Thymus (tissue), 11 donors: ENCODE measurements around the gene FAM131B. TPM values are rescaled to one million over a fixed set of nuclear protein-coding genes. Genes with fewer than 3 reads are reported as not detected.
A peak's percentile ranks its signal among the peaks of the same experiment; 100 is the strongest.

Experiments used
- DNase-seq, 9 donors: peaks; one replicate each; pipeline ENCODE4 v3.0.0-alpha.2; 2013; ENCODE audit warnings: low spot score in 9 of 9, low read depth in 6 of 9, missing footprints in 1 of 9
- H3K27ac ChIP-seq, 2 donors: one replicate each; pipeline ENCODE4 v1.5.1; 2013; ENCODE audit warnings: control low read depth in 1 of 2, low read depth in 1 of 2, low read length in 1 of 2, mild to moderate bottlenecking in 1 of 2, moderate library complexity in 1 of 2
- H3K27me3 ChIP-seq, 2 donors: one replicate each; pipeline ENCODE4 v1.5.1; 2013; ENCODE audit warnings: low read length in 1 of 2; ENCODE audit not compliant: control insufficient read depth in 2 of 2, insufficient read depth in 1 of 2
- H3K36me3 ChIP-seq, 2 donors: one replicate each; pipeline ENCODE4 v1.5.1; 2013; ENCODE audit warnings: low read length in 1 of 2, mild to moderate bottlenecking in 1 of 2, moderate library complexity in 1 of 2; ENCODE audit not compliant: control insufficient read depth in 2 of 2, insufficient read depth in 2 of 2
- H3K4me1 ChIP-seq, 2 donors: one replicate each; pipeline ENCODE4 v1.5.1; 2013; ENCODE audit warnings: low read length in 2 of 2; ENCODE audit not compliant: control insufficient read depth in 2 of 2, insufficient read depth in 2 of 2
- H3K4me3 ChIP-seq, 2 donors: one replicate each; pipeline ENCODE4 v1.5.1; 2013; ENCODE audit warnings: low read length in 2 of 2, control low read depth in 1 of 2, mild to moderate bottlenecking in 1 of 2
- H3K9me3 ChIP-seq, 2 donors: one replicate each; pipeline ENCODE4 v1.5.1; 2013; ENCODE audit warnings: low read length in 1 of 2, mild to moderate bottlenecking in 1 of 2; ENCODE audit not compliant: control insufficient read depth in 2 of 2, insufficient read depth in 1 of 2
- WGBS: extraction: QIAGEN DNeasy Blood & Tissue Kit; methylation state at CpG from one replicate; pipeline ENCODE4 v1.1.7; 2013; 5-methylcytosine and 5-hydroxymethylcytosine counted together
- polyA plus RNA-seq: library from polyadenylated mRNA; stranded (reverse); fragments of 200-250 nt; gene quantifications from one replicate; pipeline ENCODE4 v1.2.3, GENCODE V29; 2013
- total RNA-seq: library from RNA; stranded (reverse); fragments of 120-200 nt; gene quantifications from one replicate; pipeline ENCODE4 v1.2.4, GENCODE V29; 2013
- donor health status: healthy.

FAM131B gene
- total and polyA plus RNA-seq, 2 donors, result 0.47 to 0.68 TPM

DNA sequence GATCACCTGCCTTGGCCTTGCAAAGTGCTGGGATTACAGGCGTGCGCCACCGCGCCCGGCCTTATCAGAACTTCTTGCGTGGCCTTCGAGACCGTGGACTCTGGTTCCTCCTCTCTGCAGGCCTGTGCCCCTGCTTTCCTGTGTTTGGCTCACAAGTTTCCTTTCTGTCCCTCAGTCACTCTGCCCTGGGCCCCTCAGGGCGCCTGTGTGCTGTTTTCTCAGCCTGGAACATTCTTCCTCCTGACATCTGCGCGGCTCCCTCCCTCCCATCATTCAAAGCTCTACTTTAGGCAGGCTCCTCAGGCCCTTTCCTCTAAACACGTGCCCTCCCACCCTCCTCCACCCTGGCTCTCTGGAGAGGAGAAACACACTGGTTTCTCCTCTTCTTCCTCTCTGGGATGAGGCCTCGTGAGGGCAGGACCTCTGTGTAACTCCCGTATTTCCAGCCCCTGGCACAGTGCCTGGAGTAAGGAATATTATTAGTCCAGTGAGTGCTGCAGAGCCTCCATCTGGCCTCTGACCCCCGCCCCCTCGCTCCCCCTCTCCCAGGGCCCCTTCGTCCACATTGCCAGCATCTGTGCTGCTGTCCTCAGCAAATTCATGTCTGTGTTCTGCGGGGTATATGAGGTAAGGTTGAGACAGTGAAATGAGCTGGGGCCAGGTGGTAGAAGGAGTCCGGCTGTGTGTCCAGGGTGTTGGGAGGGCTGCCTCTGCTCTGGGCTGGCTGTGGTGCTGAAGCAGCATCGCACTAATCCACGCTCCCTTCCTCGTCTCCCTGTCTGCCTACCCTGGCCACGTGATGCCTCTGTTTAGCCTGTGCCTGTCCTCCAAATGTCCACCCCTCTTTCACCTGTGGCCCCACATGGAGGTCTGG lies 39.5 kb downstream of the FAM131B start:
- Histone ChIP-seq H3K27me3 (no peaks in the 10 kb centered on the region), H3K4me1 (peaks cover 0 to 8% of the 10 kb centered on the region in 2 donors), H3K36me3 (no peaks in the 10 kb centered on the region), H3K27ac (no peak overlapping the region), H3K4me3 (no peak overlapping the region), H3K9me3 (no peaks in the 10 kb centered on the region)
- no peak for DNase-seq
- 91% methylated on average over 23 of the region's 23 CpGs for WGBS

DNA sequence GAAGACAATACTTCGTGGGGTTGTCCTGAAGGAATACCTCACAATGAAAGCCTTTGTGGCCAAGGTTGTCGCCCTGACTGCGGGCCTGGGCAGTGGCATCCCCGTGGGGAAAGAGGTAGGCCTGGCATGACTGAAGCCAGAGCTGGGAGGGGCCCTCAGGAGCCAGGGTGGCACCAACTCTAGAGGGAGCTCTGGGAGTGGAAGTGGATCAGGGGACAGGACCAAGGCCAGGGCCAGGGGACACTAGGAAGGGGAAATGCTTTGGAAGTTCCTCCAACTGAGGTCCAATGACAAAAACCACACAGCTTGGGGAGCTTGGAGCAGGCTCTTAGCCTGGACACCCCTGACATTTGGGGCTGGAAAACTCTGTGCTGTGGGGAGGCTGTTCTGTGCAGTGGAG lies 40.8 kb downstream of the FAM131B start:
- no peaks in the 10 kb centered on the region for H3K36me3 ChIP-seq
- no peak for DNase-seq
- peaks cover 0 to 12% of the 10 kb centered on the region in 2 donors for H3K4me1 ChIP-seq
- no peaks in the 10 kb centered on the region for H3K27me3 ChIP-seq
- WGBS, result 92% methylated on average over 4 of the region's 4 CpGs
- H3K4me3 ChIP-seq, result no peak overlapping the region
- H3K9me3 ChIP-seq, result no peaks in the 10 kb centered on the region
- no peak overlapping the region for H3K27ac ChIP-seq

DNA sequence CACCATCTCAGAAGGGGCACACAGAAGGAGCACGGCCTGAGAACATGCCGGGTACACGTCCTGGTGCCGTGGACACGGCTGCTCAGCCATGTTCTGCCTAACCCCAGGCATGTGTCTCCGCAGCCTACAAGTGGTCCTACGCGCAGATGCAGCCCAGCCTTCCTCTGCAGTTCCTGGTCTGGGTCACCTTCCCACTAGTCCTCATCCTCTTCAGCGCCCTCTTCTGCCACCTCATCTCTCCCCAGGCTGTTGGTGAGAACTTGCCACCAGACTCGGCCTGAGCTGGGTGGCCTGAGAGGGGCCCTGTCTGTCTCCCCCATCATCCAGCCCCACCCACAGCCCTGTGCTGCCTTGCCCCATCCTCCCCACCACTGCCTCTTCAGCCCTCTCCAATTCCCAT lies 41.3 kb downstream of the FAM131B start:
- H3K36me3 ChIP-seq, result no peaks in the 10 kb centered on the region
- H3K27me3 ChIP-seq, result no peaks in the 10 kb centered on the region
- no peak overlapping the region for H3K27ac ChIP-seq
- DNase-seq, result no peak
- 96% methylated on average over 10 of the region's 10 CpGs for WGBS
- H3K9me3 ChIP-seq, result no peaks in the 10 kb centered on the region
- peaks cover 0 to 16% of the 10 kb centered on the region in 2 donors for H3K4me1 ChIP-seq
- no peak overlapping the region for H3K4me3 ChIP-seq

DNA sequence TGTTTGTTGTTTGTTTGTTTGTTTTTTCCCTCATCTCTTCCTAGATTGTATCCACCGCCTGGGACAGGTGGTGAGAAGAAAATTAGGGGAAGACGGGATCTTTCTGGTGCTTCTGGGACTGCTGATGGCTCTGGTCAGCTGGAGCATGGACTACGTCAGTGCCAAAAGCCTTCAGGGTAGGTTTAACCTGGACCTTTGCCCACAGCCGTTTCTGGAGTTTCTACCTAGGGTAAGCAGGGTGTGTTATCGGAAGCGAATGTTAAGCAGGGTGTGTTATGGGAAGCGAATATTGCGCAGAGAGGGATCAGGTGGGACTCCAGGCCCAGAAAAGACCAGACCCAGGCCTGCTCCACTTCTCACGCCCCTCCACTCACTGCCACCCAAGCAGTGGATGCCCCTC lies 41.9 kb downstream of the FAM131B start:
- 86% methylated on average over 9 of the region's 9 CpGs for WGBS
- Histone ChIP-seq H3K4me3 (no peak overlapping the region), H3K27me3 (no peaks in the 10 kb centered on the region), H3K36me3 (no peaks in the 10 kb centered on the region), H3K27ac (no peak overlapping the region), H3K4me1 (peaks cover 0 to 22% of the 10 kb centered on the region in 2 donors), H3K9me3 (no peaks in the 10 kb centered on the region)
- DNase-seq, result no peak

DNA sequence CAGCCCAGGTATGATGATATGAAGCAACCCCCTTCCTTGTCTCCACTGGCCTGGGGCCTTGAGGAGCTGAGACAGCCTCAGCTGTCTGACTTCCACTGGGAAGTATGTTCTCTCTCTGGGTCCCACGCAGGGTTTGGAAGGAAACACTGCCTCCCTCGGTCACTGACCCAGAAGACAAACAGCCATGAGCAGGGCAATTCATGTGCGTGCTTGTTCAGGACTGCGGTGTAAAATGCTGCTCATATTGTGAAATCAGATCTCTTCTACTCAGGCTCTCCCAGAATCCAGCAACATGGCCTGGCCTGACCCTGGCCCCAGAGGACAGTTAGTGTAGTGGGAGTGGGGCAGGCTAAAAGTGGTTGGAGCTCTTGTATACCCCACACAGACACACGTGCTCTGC lies 43.9 kb downstream of the FAM131B start:
- Histone ChIP-seq H3K4me1 (peaks cover 0 to 23% of the 10 kb centered on the region in 2 donors), H3K27ac (peak overlapping the region in 1 of 2 donors; percentile 49), H3K27me3 (no peaks in the 10 kb centered on the region), H3K4me3 (no peak overlapping the region), H3K9me3 (no peaks in the 10 kb centered on the region), H3K36me3 (no peaks in the 10 kb centered on the region)
- DNase-seq, result no peak
- 93% methylated on average over 5 of the region's 5 CpGs for WGBS

DNA sequence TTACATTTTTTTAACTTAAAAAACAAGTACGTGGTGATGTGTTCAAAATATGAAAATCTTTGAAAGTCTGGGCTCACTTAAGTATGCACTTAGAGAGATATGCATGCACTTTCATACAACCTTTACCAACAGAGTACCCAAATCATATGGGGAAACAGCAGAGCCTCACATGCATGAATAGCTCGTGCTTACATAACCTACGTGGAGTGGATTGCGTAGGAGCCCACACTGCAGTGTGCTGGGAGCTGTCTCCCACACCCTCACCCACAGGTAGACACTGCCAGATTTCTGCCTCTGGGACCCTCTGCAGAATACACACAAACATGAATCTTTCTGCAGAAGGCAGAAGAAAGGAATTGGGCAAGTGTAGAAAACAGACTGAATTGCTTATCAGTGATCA lies 46.0 kb downstream of the FAM131B start:
- no peaks in the 10 kb centered on the region for H3K27me3 ChIP-seq
- H3K36me3 ChIP-seq, result no peaks in the 10 kb centered on the region
- no peak overlapping the region for H3K4me3 ChIP-seq
- H3K4me1 ChIP-seq, result peaks cover 0 to 20% of the 10 kb centered on the region in 2 donors
- no peaks in the 10 kb centered on the region for H3K9me3 ChIP-seq
- WGBS, result 95% methylated on average over 4 of the region's 4 CpGs
- DNase-seq, result no peak
- H3K27ac ChIP-seq, result no peak overlapping the region

DNA sequence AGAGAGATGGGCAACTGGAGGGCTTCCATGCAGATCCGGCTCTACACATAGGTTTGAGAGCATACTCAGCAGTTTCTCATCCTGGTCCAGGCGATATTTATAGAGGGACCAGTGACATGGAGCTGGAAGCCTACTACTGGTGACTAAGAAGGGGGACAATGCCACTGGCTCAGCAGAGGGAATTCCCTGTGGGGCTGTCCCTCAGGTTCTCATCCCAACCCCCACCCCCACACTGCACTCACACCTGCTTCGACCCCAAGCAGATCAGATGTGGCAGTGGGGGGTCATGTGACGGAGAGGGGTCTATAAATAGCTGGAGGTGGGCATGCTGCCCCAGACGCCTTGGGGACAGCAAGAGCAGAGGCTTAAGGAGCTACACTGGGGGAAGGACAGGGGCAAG lies 46.7 kb downstream of the FAM131B start, which contains the start of gene CLCN1:
Gene CLCN1 (plus strand): TSS at position 336 of the 400 bp plus-strand sequence. CDS start 102 bp downstream, outside the sequence.
- Histone ChIP-seq H3K4me1 (peaks cover 0 to 25% of the 10 kb centered on the region in 2 donors), H3K9me3 (no peaks in the 10 kb centered on the region), H3K27me3 (no peaks in the 10 kb centered on the region), H3K36me3 (no peaks in the 10 kb centered on the region), H3K27ac (no peak within 1 kb of the TSS), H3K4me3 (no peak within 1 kb of the TSS)
- DNase-seq, result no peak
- whole genome bisulfite sequencing, result 75% methylated on average over 5 of the region's 5 CpGs

DNA sequence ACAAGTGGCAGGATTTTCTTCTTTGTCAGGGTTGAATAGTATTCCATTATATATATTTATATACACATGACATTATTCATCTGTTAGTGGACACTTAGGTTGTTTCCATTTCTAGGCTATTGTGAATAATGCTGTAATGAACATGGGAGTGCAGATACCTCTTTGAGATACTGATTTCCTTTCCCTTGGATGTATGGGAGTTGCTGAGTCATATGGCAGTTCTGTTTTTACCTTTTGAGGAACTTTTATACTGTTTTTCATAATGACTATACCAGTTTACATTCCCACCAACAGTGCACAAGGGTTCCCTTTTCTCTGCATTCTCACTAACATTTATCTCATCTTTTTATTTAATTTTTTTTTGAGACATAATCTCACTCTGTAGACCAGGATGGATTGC lies 48.4 kb downstream of the FAM131B start:
- no peak overlapping the region for H3K27ac ChIP-seq
- no peak for DNase-seq
- H3K4me1 ChIP-seq, result peaks cover 0 to 24% of the 10 kb centered on the region in 2 donors

DNA sequence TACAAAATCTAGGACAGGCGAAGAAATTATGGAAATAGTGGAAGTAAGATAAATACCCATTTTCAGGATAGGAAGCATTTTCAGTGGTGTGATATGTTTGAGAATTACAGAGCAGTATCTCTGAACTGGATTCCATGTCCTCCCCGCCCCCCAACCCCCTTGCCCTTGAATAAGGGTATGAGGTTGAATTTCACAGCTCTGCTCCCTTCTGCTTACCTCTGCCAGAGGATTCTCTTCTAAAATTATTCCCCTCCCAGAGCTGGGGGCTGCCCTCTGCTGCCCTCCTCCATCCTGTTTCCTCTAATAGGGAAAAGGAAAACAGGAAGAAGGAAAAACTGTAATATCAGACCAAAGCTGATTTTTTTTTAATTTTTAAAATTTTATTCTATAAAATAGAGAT lies 53.9 kb downstream of the FAM131B start:
- 100% methylated on average over 2 of the region's 2 CpGs for WGBS
- Histone ChIP-seq H3K4me1 (peaks cover 0 to 6% of the 10 kb centered on the region in 2 donors), H3K27me3 (no peaks in the 10 kb centered on the region), H3K36me3 (peaks cover 37 to 56% of the 10 kb centered on the region in 2 donors), H3K4me3 (no peak overlapping the region), H3K9me3 (no peaks in the 10 kb centered on the region), H3K27ac (no peak overlapping the region)
- no peak for DNase-seq

More for the DNA sequence above, 48.4 kb downstream of the FAM131B start:
- Histone ChIP-seq H3K9me3 (no peaks in the 10 kb centered on the region), H3K4me3 (no peak overlapping the region), H3K36me3 (peaks cover 4 to 5% of the 10 kb centered on the region in 2 donors), H3K27me3 (no peaks in the 10 kb centered on the region)
